PC-3 (cell line): ENCODE measurements around the gene ZNF513.

ENCODE experiments used
- CTCF ChIP-seq: fragments of 300-600 bp; sonication (generic); conservative IDR thresholded peaks from 2 replicates; pipeline ENCODE4 v1.5.1; 2017; ENCODE audit warnings: antibody characterized with exemption, low read depth, mild to moderate bottlenecking, low read length
- EZH2phosphoT487 ChIP-seq: fragments of 300-600 bp; sonication (generic); IDR thresholded peaks from 2 replicates; pipeline ENCODE4 v1.6.1; 2018; ENCODE audit warnings: mild to moderate bottlenecking, antibody characterized with exemption, low read length, borderline replicate concordance

- no peak for TF ChIP-seq CTCF
- TF ChIP-seq EZH2phosphoT487: no peak
Measured at GRCh38 chr2:27350106-27350693, 30.3 kb downstream of the ZNF513 start.
